Right renal cortex interstitium (tissue), 3 donors: ENCODE measurements around the gene REG3G. TPM values are rescaled to one million over a fixed set of nuclear protein-coding genes. Genes with fewer than 3 reads are reported as not detected.
"Not testable (repeated sequence)": the region's sequence is repeated elsewhere in the genome, so short reads cannot be mapped to it uniquely, and the experiment has no call there.

ENCODE experiments used
- DNase-seq, 3 donors: peaks; one replicate each; pipeline ENCODE4 v3.0.0-alpha.2; 2013; ENCODE audit warnings: low read depth in 3 of 3, low spot score in 2 of 3
- polyA plus RNA-seq, 3 donors: library from polyadenylated mRNA; unstranded; fragments of 120-200 nt; gene quantifications; one replicate each; pipeline ENCODE4 v1.2.1, GENCODE V29; 2013; ENCODE audit not compliant: insufficient read length in 3 of 3

REG3G gene
- polyA plus RNA-seq, 3 donors = not detected

DNA sequence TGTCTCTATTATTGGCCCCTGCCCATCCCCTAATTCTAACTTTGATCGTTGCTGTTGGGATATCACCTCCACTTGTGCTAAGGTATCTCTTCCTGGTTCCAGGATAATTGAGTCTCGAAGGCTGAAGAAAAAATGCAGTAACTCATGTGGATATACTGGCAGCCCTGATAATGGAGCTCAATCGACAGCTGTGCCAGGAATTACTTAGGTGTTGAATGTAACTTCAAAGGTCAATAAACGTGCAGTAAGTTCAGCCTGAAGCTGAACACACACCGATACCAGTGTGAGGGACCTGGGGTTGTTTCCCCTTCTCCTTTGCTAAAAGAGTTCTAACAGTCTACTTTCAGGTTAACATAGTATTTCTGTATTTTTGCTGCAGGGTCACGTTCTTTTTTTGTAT, 11.9 kb upstream of the REG3G start:
- no peak for DNase-seq

DNA sequence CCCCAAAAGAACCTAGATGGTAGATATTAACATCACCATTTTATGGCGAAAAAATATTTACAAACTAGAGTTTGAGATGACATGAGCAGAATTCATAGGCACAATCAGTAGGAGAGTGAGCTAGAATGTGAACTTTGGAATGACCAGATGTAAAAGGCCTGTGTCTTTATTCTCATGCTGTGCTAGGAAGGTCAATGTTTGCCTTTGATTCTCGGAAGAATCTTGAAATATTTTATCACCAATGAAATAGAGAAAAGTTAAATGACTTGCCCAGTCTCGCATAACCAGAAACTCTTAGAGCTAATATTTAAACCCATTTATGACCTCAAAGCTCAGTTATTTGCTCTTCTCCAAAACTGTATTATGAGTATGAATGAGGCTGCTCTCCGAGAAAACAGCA, 9.2 kb upstream of the REG3G start:
- DNase-seq = no peak

- DNase-seq = no peak
These were observed 559 bp downstream of the REG3G start for GRCh38 chr2:79026061-79026460.

- no peak for DNase-seq
These were observed 14.4 kb downstream of the REG3G start for GRCh38 chr2:79039944-79040343.

DNA sequence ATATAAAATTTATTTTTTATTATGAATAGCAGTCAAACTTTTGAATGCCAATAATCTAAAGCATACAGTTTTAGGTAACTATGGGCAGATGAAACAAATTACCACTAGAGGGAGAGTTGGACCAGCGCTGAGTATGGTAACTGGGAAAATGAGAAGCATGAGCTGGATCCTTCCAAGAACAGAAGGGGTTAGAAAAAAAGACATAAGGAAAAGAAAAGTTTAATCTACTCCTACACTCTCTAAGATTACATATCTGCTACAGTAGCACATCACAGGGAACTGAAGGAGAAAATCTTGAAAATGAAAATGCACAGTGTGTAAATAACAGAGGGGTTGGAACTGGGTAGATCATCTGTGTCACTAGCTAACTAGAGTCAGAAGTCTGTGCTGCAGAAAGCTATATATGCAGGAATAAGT, 15.5 kb downstream of the REG3G start:
- DNase-seq = peak in 1 of 3 donors; percentile 15

GRCh38 chr2:79053486-79053885, 28.0 kb downstream of the REG3G start:
- DNase-seq = not testable (repeated sequence)

- DNase-seq = not testable (repeated sequence)
These were observed 29.3 kb downstream of the REG3G start for GRCh38 chr2:79054769-79055168.

DNA sequence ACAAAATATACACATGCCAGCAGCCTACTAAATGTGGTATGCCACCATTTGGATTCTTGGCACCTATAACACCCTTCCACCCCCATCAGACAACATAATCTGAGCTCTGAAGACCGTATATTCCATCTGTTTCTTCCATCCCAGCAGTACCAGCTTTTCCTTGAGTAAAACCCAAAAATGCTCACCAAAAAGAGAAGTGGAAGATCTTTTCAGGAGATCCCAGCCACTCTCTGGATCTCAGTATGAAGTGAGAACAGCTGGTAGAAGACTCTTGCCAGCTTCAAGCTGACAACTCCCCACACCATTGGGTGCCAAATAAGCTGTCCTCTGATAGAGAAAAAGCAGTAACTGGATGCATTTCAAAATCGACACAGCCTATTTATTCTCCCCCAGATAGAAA, 39.7 kb downstream of the REG3G start:
- no peak for DNase-seq

- DNase-seq = no peak
These were observed 45.6 kb downstream of the REG3G start for GRCh38 chr2:79071078-79071477.

Other genes starting within 250 kb of the REG3G start
- gene REG1B, start 62.3 kb downstream of the REG3G start, polyA plus RNA-seq = not detected
- not detected for gene REG1A, start 94.8 kb downstream of the REG3G start, polyA plus RNA-seq
- not detected for gene REG3A, start 134.1 kb downstream of the REG3G start, polyA plus RNA-seq